ENCODE measurements around the gene PTPRD. TPM values are rescaled to one million over a fixed set of nuclear protein-coding genes. Genes with fewer than 3 reads are reported as not detected.

PTPRD gene
- total RNA-seq, 1 donor: 0.52 TPM

DNA sequence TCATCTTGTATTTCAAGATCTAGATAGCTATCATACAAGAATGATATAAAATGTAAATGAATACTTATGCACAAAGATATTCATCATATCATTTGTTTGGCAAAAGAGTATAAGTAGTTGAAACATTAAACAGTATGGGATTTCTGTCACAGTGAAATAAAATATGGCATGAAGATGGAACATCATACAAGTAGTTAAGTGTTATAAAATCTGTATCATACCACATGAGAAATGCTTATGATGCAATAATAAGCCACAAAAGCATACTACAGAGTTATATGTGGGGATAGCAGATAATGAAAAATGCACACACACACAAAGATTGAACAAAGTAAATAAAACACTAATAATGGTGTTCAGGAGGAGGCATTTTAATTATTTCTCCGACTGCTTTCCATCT, 1975.2 kb downstream of the PTPRD start:
- Histone ChIP-seq H3K4me1 (ENCODE audit: insufficient read depth, low read length) (no peaks in the 10 kb centered on the region), H3K4me3 (ENCODE audit: low read length) (no peak overlapping the region), H3K9me3 (ENCODE audit: low read depth, low read length) (no peaks in the 10 kb centered on the region), H3K27me3 (ENCODE audit: insufficient read depth, low read length) (no peaks in the 10 kb centered on the region)

- Histone ChIP-seq H3K9me3 (ENCODE audit: low read depth, low read length) (no peaks in the 10 kb centered on the region), H3K4me1 (ENCODE audit: insufficient read depth, low read length) (no peaks in the 10 kb centered on the region), H3K27me3 (ENCODE audit: insufficient read depth, low read length) (no peaks in the 10 kb centered on the region), H3K4me3 (ENCODE audit: low read length) (no peak overlapping the region)
Measured at GRCh38 chr9:8633784-8634183, 1979.0 kb downstream of the PTPRD start.

DNA sequence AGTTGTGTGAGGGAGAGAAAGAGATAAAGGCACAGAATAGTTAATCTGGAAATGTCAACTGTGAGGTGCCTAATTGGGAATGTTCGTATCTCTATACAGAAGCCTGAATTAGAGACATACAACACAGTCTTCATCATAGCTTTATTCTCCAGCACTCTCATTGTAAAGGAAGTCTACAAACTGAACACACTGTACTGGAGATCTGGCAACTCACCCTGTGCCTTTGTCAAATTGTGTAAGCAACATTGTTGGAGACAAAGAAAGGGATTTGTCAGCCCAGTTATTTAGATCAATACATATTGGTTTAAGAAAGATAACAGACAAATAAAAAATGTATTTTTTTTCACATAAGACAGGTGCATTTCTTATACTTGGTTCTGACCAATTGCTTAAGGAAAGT, 1980.3 kb downstream of the PTPRD start:
- no peaks in the 10 kb centered on the region for H3K4me1 ChIP-seq (ENCODE audit: insufficient read depth, low read length)
- no peak overlapping the region for H3K4me3 ChIP-seq (ENCODE audit: low read length)
- H3K9me3 ChIP-seq (ENCODE audit: low read depth, low read length): no peaks in the 10 kb centered on the region
- no peaks in the 10 kb centered on the region for H3K27me3 ChIP-seq (ENCODE audit: insufficient read depth, low read length)

GRCh38 chr9:8628791-8629190, 1984.0 kb downstream of the PTPRD start:
- H3K4me3 ChIP-seq (ENCODE audit: low read length): no peak overlapping the region
- no peaks in the 10 kb centered on the region for H3K9me3 ChIP-seq (ENCODE audit: low read depth, low read length)
- H3K4me1 ChIP-seq (ENCODE audit: insufficient read depth, low read length): no peaks in the 10 kb centered on the region
- no peaks in the 10 kb centered on the region for H3K27me3 ChIP-seq (ENCODE audit: insufficient read depth, low read length)

GRCh38 chr9:8627976-8628679, 1984.7 kb downstream of the PTPRD start:
- Histone ChIP-seq H3K4me3 (ENCODE audit: low read length) (no peak overlapping the region), H3K9me3 (ENCODE audit: low read depth, low read length) (no peaks in the 10 kb centered on the region), H3K4me1 (ENCODE audit: insufficient read depth, low read length) (no peaks in the 10 kb centered on the region), H3K27me3 (ENCODE audit: insufficient read depth, low read length) (no peaks in the 10 kb centered on the region)

- Histone ChIP-seq H3K4me3 (ENCODE audit: low read length) (no peak overlapping the region), H3K4me1 (ENCODE audit: insufficient read depth, low read length) (no peaks in the 10 kb centered on the region), H3K9me3 (ENCODE audit: low read depth, low read length) (no peaks in the 10 kb centered on the region), H3K27me3 (ENCODE audit: insufficient read depth, low read length) (no peaks in the 10 kb centered on the region)
Measured at GRCh38 chr9:8622871-8623270, 1989.9 kb downstream of the PTPRD start.

DNA sequence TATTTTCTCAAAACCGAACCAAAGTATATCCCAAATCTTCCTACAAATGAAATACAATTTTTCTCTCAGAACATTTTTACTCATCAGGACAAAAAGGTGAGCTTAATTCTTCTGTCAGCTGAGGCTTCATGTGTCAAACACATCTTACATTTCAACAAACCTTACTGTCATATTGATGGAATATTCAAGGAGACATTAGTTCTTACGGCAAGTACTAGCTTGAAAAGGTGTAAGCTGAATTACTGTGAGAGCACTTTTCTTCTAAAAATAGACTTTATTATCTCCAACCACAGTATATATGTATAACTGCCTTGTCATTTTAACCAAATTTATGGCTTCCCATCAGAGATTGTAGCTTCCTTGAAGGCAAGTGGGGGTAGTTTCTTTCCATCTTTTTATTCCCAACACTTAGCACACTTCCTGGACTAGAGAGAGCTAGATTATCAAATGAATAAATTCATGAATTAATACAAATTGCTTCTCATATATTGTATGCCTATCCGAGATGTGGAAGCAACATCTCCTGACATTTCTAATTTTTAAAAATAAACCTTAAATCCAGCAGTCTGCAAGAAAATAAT, 1990.5 kb downstream of the PTPRD start:
- H3K9me3 ChIP-seq (ENCODE audit: low read depth, low read length): no peaks in the 10 kb centered on the region
- no peaks in the 10 kb centered on the region for H3K4me1 ChIP-seq (ENCODE audit: insufficient read depth, low read length)
- H3K4me3 ChIP-seq (ENCODE audit: low read length): no peak overlapping the region
- H3K27me3 ChIP-seq (ENCODE audit: insufficient read depth, low read length): no peaks in the 10 kb centered on the region

DNA sequence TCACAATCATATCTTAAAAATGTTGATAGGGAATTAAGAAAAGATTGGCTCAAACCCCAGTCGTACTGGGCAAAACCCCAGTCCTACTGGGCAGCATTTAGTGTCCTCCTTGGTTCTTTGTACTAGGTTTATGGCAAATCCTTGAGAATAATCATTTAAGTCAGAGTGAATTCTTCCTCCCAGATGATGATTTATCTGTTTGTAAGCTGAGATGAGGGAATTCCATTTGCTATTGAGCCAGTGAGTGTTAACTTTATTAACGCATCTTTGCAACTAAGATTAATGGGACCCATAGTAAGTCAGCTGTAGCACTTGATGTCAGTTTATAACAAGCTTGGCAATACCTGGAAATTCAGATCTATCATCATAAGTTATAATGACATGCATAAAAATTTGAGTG, 1991.4 kb downstream of the PTPRD start:
- Histone ChIP-seq H3K4me1 (ENCODE audit: insufficient read depth, low read length) (no peaks in the 10 kb centered on the region), H3K9me3 (ENCODE audit: low read depth, low read length) (no peaks in the 10 kb centered on the region), H3K4me3 (ENCODE audit: low read length) (no peak overlapping the region), H3K27me3 (ENCODE audit: insufficient read depth, low read length) (no peaks in the 10 kb centered on the region)

- Histone ChIP-seq H3K4me1 (ENCODE audit: insufficient read depth, low read length) (no peaks in the 10 kb centered on the region), H3K9me3 (ENCODE audit: low read depth, low read length) (no peaks in the 10 kb centered on the region), H3K4me3 (ENCODE audit: low read length) (no peak overlapping the region), H3K27me3 (ENCODE audit: insufficient read depth, low read length) (no peaks in the 10 kb centered on the region)
Measured at GRCh38 chr9:8616414-8616813, 1996.4 kb downstream of the PTPRD start.

DNA sequence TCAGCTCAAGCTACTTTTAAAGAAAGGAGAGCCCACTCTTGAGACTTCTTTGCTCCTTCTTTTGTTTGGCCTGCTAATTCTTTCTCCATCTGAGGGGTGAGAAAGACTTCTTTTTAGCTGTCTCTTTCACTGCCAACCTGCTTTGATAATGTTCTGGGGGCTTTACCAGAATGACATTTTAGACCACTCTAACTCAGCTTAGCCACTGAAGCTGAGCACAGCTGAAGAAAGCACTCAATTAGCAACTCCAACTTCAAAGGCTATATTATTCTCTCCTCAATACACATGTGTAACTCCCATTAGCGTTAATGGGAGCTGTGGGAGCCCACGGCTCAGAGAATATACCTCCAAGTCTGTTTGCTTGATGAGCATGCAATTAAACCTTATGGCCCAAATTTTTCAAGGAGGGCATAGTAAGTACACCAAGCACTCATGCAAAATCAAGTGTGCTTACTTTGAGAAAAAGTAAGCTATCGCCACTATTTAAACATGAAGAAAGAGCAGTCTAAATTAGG, 1997.8 kb downstream of the PTPRD start:
- no peaks in the 10 kb centered on the region for H3K4me1 ChIP-seq (ENCODE audit: insufficient read depth, low read length)
- no peak overlapping the region for H3K4me3 ChIP-seq (ENCODE audit: low read length)
- no peaks in the 10 kb centered on the region for H3K27me3 ChIP-seq (ENCODE audit: insufficient read depth, low read length)
- no peaks in the 10 kb centered on the region for H3K9me3 ChIP-seq (ENCODE audit: low read depth, low read length)

GRCh38 chr9:8613346-8613825, 1999.4 kb downstream of the PTPRD start:
- no peaks in the 10 kb centered on the region for H3K27me3 ChIP-seq (ENCODE audit: insufficient read depth, low read length)
- H3K9me3 ChIP-seq (ENCODE audit: low read depth, low read length): no peaks in the 10 kb centered on the region
- no peak overlapping the region for H3K4me3 ChIP-seq (ENCODE audit: low read length)
- no peaks in the 10 kb centered on the region for H3K4me1 ChIP-seq (ENCODE audit: insufficient read depth, low read length)

GRCh38 chr9:8611153-8611552, 2001.6 kb downstream of the PTPRD start:
- no peaks in the 10 kb centered on the region for H3K4me1 ChIP-seq (ENCODE audit: insufficient read depth, low read length)
- no peak overlapping the region for H3K4me3 ChIP-seq (ENCODE audit: low read length)
- no peaks in the 10 kb centered on the region for H3K27me3 ChIP-seq (ENCODE audit: insufficient read depth, low read length)
- H3K9me3 ChIP-seq (ENCODE audit: low read depth, low read length): no peaks in the 10 kb centered on the region

DNA sequence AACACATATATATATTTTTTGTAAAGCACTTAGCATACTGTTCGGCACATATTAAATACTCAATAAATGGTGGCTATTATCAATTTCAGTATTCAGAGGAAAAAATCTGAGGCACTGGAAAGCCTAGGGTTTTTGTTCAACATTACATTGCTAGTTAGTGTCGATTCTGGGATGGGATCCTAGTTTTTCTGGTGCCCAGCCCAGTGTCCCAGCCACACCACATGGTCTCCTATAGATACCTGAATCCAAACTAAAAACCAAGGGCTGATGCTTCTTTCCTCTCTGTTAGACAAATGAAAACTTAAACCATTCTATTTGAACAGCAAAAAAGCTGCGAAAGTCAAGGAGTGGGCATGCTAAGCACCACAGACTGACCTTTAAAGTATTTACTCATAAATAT, 2002.5 kb downstream of the PTPRD start:
- H3K27me3 ChIP-seq (ENCODE audit: insufficient read depth, low read length): no peaks in the 10 kb centered on the region
- no peaks in the 10 kb centered on the region for H3K9me3 ChIP-seq (ENCODE audit: low read depth, low read length)
- no peaks in the 10 kb centered on the region for H3K4me1 ChIP-seq (ENCODE audit: insufficient read depth, low read length)
- H3K4me3 ChIP-seq (ENCODE audit: low read length): no peak overlapping the region

DNA sequence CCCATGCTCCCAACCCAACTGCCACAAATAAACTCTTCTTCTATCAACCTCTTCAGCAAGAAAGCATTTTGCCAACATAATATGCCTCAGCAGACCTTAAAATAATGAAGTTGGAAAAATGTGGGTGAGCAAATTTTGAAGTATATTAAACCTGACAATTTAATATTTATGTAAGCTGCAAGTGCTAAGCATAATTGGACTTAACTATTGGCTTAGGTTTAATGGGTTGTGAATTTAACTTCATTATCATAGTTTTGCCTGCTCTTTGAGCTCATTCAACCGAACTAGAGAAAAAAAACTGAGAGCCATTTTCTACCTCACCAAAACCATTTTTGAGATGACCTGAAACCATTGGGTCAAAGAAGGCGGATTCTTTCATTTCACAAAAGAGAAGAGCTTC, 2007.7 kb downstream of the PTPRD start:
- no peaks in the 10 kb centered on the region for H3K9me3 ChIP-seq (ENCODE audit: low read depth, low read length)
- H3K4me3 ChIP-seq (ENCODE audit: low read length): no peak overlapping the region
- H3K4me1 ChIP-seq (ENCODE audit: insufficient read depth, low read length): no peaks in the 10 kb centered on the region
- H3K27me3 ChIP-seq (ENCODE audit: insufficient read depth, low read length): no peaks in the 10 kb centered on the region

GRCh38 chr9:8604201-8604600, 2008.6 kb downstream of the PTPRD start:
- H3K4me1 ChIP-seq (ENCODE audit: insufficient read depth, low read length): no peaks in the 10 kb centered on the region
- H3K9me3 ChIP-seq (ENCODE audit: low read depth, low read length): no peaks in the 10 kb centered on the region
- no peaks in the 10 kb centered on the region for H3K27me3 ChIP-seq (ENCODE audit: insufficient read depth, low read length)
- H3K4me3 ChIP-seq (ENCODE audit: low read length): no peak overlapping the region
